GM23338 (cell line): ENCODE measurements around the gene KIRREL3. TPM values are rescaled to one million over a fixed set of nuclear protein-coding genes. Genes with fewer than 3 reads are reported as not detected.

Source experiments
- ATAC-seq: fragments of 200-7000 bp; cut with Tn5 transposase; 3 replicates; pipeline ENCODE4 v1.9.1; 2020
- DNase-seq: peaks from one replicate; pipeline ENCODE4 v3.0.0-alpha.2; 2015; ENCODE audit warnings: low spot score
- H2AFZ ChIP-seq: fragments of 200-600 bp; sonication (generic); 2 replicates; pipeline ENCODE4 v1.8.0; 2016; ENCODE audit warnings: antibody characterized with exemption, mild to moderate bottlenecking, moderate library complexity
- H3F3A ChIP-seq: fragments of 200-600 bp; sonication (generic); replicated peaks from 2 replicates; pipeline ENCODE4 v1.8.0; 2017; ENCODE audit warnings: antibody characterized with exemption, mixed run types, low read depth
- H3K27ac ChIP-seq: fragments of 200-600 bp; sonication (generic); 2 replicates; pipeline ENCODE4 v1.6.1; 2016; ENCODE audit warnings: low read depth
- H3K27me3 ChIP-seq: fragments of 200-600 bp; sonication (generic); 2 replicates; pipeline ENCODE4 v1.8.0; 2016; ENCODE audit warnings: mild to moderate bottlenecking, mixed run types, moderate library complexity; ENCODE audit not compliant: insufficient read depth
- H3K36me3 ChIP-seq: fragments of 200-600 bp; sonication (generic); 2 replicates; pipeline ENCODE4 v1.8.0; 2016; ENCODE audit warnings: mild to moderate bottlenecking; ENCODE audit not compliant: insufficient read depth
- H3K4me1 ChIP-seq: fragments of 200-600 bp; sonication (generic); 2 replicates; pipeline ENCODE4 v1.8.0; 2016; ENCODE audit warnings: mild to moderate bottlenecking, moderate library complexity; ENCODE audit not compliant: insufficient read depth
- H3K4me2 ChIP-seq: fragments of 200-600 bp; sonication (generic); 2 replicates; pipeline ENCODE4 v1.7.1; 2017; ENCODE audit warnings: mixed run types
- H3K4me3 ChIP-seq: fragments of 200-600 bp; sonication (generic); 2 replicates; pipeline ENCODE4 v1.6.1; 2016; ENCODE audit warnings: mixed run types
- H3K79me2 ChIP-seq: fragments of 200-600 bp; sonication (generic); replicated peaks from 2 replicates; pipeline ENCODE4 v1.8.0; 2017; ENCODE audit warnings: mild to moderate bottlenecking; ENCODE audit not compliant: insufficient read depth
- H3K9me2 ChIP-seq: fragments of 200-600 bp; sonication (generic); 2 replicates; pipeline ENCODE4 v1.8.0; 2017; ENCODE audit not compliant: insufficient read depth
- H4K20me1 ChIP-seq: fragments of 200-600 bp; sonication (generic); replicated peaks from 2 replicates; pipeline ENCODE4 v1.8.0; 2017; ENCODE audit warnings: mild to moderate bottlenecking; ENCODE audit not compliant: insufficient read depth
- H3K27ac Mint-ChIP-seq: 2 replicates; pipeline ENCODE4 v1.8.0; 2020; ENCODE audit warnings: inconsistent platforms, mild to moderate bottlenecking, moderate library complexity, mixed read lengths
- H3K27me3 Mint-ChIP-seq: 3 replicates; pipeline ENCODE4 v1.8.0; 2022; ENCODE audit warnings: low read depth, mild to moderate bottlenecking, moderate library complexity, mixed read lengths, inconsistent platforms; ENCODE audit not compliant: insufficient read depth, poor library complexity
- H3K36me3 Mint-ChIP-seq: 3 replicates; pipeline ENCODE4 v1.8.0; 2021; ENCODE audit warnings: low read depth, mild to moderate bottlenecking, inconsistent platforms, moderate library complexity, mixed read lengths
- H3K4me1 Mint-ChIP-seq: 3 replicates; pipeline ENCODE4 v1.8.0; 2020; ENCODE audit warnings: mild to moderate bottlenecking, inconsistent platforms, mixed read lengths
- H3K4me3 Mint-ChIP-seq: 3 replicates; pipeline ENCODE4 v1.8.0; 2021; ENCODE audit warnings: moderate library complexity, mild to moderate bottlenecking, inconsistent platforms, mixed read lengths
- H3K9me3 Mint-ChIP-seq: 3 replicates; pipeline ENCODE4 v1.8.0; 2020; ENCODE audit warnings: moderate library complexity, mild to moderate bottlenecking, inconsistent platforms, mixed read lengths
- CREB1 ChIP-seq: fragments of 250-450 bp; sonication (Bioruptor Pico); IDR thresholded peaks from 2 replicates; pipeline ENCODE4 v1.5.0; 2020; ENCODE audit warnings: low read depth, mild to moderate bottlenecking, moderate library complexity
- EZH2phosphoT487 ChIP-seq: fragments of 200-600 bp; sonication (generic); IDR thresholded peaks from one replicate; pipeline ENCODE4 v1.8.1; 2018; ENCODE audit warnings: antibody characterized with exemption; ENCODE audit not compliant: unreplicated experiment
- JUNB ChIP-seq: IDR thresholded peaks from one replicate; pipeline ENCODE4 v1.6.1; 2016; ENCODE audit warnings: antibody characterized with exemption; ENCODE audit not compliant: unreplicated experiment
- POLR2AphosphoS5 ChIP-seq: IDR thresholded peaks from 2 replicates; pipeline ENCODE4 v1.6.1; 2016; ENCODE audit warnings: antibody characterized with exemption, low read depth
- STAT1 ChIP-seq: IDR thresholded peaks from one replicate; pipeline ENCODE4 v1.6.1; 2016; ENCODE audit warnings: antibody characterized with exemption; ENCODE audit not compliant: unreplicated experiment
- ZNF114 ChIP-seq: fragments of 250-450 bp; sonication (Bioruptor Pico); IDR thresholded peaks from 2 replicates; pipeline ENCODE4 v1.5.0; 2020; ENCODE audit warnings: mild to moderate bottlenecking, moderate library complexity
- ZNF331 ChIP-seq: fragments of 250-450 bp; sonication (Bioruptor Pico); IDR thresholded peaks from 2 replicates; pipeline ENCODE4 v1.5.0; 2020; ENCODE audit warnings: low read depth, mild to moderate bottlenecking, moderate library complexity
- polyA plus RNA-seq: library from polyadenylated mRNA; unstranded; fragments of >200 nt; fragmentation: Nextera tagmentation; extraction: Ambion mirVana; gene quantifications from 2 replicates; pipeline ENCODE4 v1.2.1, GENCODE V29; 2016
- total RNA-seq: library from RNA; depleted of rRNA; stranded (reverse); fragments of >200 nt; shearing (Covaris generic); gene quantifications from 2 replicates; pipeline ENCODE4 v1.2.3, GENCODE V29; 2014
- TF ChIP-seq, protein P1 (sequence below): IDR thresholded peaks from 2 replicates; pipeline ENCODE4 v1.6.1; 2016; ENCODE audit warnings: antibody characterized with exemption
- TF ChIP-seq, protein P2 (sequence below): IDR thresholded peaks from one replicate; pipeline ENCODE4 v1.6.1; 2018; ENCODE audit warnings: antibody characterized with exemption; ENCODE audit not compliant: unreplicated experiment
- TF ChIP-seq, protein P3 (sequence below), 2 experiments: fragments of 200-600 bp in 1 of 2; sonication (generic) in 1 of 2; conservative IDR thresholded peaks; 2 replicates each; pipeline versions ENCODE4 v1.5.1 to v1.6.1; 2016 to 2017; ENCODE audit warnings: antibody characterized with exemption in 2 of 2, low read depth in 2 of 2, mild to moderate bottlenecking in 2 of 2, moderate library complexity in 1 of 2
- TF ChIP-seq, protein P4 (sequence below): fragments of 250-450 bp; sonication (Bioruptor Pico); IDR thresholded peaks from 2 replicates; pipeline ENCODE4 v1.5.0; 2020; ENCODE audit warnings: mild to moderate bottlenecking, moderate library complexity

Gene KIRREL3
- total and polyA plus RNA-seq, 2 experiments from 2014 or later, result 0.13 to 1.5 TPM

DNA sequence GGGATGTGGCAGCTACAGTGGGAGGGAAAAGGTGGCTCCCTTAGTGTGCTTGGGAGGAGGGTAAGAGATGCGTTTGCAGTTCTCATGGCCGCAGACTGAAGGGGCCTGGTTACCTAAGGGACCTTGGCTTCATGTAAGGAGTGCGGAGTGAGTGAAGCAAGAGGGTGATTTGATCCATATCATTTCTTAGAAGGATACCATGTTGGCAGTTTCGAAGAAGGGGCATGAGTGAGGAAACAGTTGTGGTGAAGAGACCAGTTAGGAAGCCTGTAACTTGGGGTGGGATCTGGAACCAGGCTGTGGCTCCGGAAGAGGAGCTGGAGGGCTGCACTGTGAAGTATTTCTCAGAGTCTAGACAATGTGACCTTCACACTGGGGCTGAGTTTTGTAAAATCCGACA, 600.1 kb downstream of the KIRREL3 start (continued):
- TF ChIP-seq, protein P1, sequence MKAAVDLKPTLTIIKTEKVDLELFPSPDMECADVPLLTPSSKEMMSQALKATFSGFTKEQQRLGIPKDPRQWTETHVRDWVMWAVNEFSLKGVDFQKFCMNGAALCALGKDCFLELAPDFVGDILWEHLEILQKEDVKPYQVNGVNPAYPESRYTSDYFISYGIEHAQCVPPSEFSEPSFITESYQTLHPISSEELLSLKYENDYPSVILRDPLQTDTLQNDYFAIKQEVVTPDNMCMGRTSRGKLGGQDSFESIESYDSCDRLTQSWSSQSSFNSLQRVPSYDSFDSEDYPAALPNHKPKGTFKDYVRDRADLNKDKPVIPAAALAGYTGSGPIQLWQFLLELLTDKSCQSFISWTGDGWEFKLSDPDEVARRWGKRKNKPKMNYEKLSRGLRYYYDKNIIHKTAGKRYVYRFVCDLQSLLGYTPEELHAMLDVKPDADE, result no peak
- TF ChIP-seq ZNF331 (CRISPR knock-in tag), result no peak
- no peak for TF ChIP-seq STAT1
- no peak for TF ChIP-seq POLR2AphosphoS5
- TF ChIP-seq EZH2phosphoT487, result no peak
- TF ChIP-seq, protein P2, sequence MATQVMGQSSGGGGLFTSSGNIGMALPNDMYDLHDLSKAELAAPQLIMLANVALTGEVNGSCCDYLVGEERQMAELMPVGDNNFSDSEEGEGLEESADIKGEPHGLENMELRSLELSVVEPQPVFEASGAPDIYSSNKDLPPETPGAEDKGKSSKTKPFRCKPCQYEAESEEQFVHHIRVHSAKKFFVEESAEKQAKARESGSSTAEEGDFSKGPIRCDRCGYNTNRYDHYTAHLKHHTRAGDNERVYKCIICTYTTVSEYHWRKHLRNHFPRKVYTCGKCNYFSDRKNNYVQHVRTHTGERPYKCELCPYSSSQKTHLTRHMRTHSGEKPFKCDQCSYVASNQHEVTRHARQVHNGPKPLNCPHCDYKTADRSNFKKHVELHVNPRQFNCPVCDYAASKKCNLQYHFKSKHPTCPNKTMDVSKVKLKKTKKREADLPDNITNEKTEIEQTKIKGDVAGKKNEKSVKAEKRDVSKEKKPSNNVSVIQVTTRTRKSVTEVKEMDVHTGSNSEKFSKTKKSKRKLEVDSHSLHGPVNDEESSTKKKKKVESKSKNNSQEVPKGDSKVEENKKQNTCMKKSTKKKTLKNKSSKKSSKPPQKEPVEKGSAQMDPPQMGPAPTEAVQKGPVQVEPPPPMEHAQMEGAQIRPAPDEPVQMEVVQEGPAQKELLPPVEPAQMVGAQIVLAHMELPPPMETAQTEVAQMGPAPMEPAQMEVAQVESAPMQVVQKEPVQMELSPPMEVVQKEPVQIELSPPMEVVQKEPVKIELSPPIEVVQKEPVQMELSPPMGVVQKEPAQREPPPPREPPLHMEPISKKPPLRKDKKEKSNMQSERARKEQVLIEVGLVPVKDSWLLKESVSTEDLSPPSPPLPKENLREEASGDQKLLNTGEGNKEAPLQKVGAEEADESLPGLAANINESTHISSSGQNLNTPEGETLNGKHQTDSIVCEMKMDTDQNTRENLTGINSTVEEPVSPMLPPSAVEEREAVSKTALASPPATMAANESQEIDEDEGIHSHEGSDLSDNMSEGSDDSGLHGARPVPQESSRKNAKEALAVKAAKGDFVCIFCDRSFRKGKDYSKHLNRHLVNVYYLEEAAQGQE, result no peak

DNA sequence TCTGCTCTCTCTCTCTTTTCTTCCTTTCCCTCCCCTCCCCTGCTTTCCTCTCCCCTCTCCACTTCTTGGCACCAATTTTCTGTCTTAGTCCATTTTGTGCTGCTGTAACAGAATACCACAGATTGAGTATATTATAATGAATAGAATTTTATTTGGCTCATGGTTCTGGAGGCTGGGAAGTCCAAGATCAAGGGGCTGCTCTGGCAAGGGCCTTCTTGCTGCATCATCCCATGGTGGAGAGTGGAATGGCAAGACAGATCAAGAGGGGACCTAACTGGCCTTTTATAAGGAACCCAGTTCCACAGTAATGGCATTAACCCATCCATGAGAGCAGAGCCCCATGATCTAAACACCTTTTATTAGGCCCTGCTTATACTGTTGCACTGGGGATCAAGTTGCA, 600.6 kb downstream of the KIRREL3 start:
- no peak overlapping the region for H3K4me3 ChIP-seq
- no peaks in the 10 kb centered on the region for H4K20me1 ChIP-seq
- H3K27me3 ChIP-seq, result no peaks in the 10 kb centered on the region
- peaks cover 16% of the 10 kb centered on the region for H3K4me1 ChIP-seq
- no peaks in the 10 kb centered on the region for H3K36me3 ChIP-seq
- Mint-ChIP-seq H3K27ac (no peak overlapping the region), H3K9me3 (peaks cover 5% of the 10 kb centered on the region; the same call in 1 of the 3 replicates), H3K27me3 (peaks cover 7% of the 10 kb centered on the region), H3K4me3 (no peak overlapping the region), H3K36me3 (no peaks in the 10 kb centered on the region), H3K4me1 (peaks cover 24% of the 10 kb centered on the region)
- ATAC-seq, result no peak
- no peaks in the 10 kb centered on the region for H3K79me2 ChIP-seq
- no peak overlapping the region for H3K27ac ChIP-seq
- H3K4me2 ChIP-seq, result no peak overlapping the region
- no peaks in the 10 kb centered on the region for H3K9me2 ChIP-seq
- DNase-seq, result no peak
- H3F3A ChIP-seq, result 0 out of 2 replicates have a peak, but pooled peaks cover 3% of the 10 kb centered on the region
- H2AFZ ChIP-seq, result no peak overlapping the region
- TF ChIP-seq JUNB (no peak), STAT1 (no peak), ZNF114 (no peak), CREB1 (CRISPR knock-in tag) (no peak)
- TF ChIP-seq, protein P3, sequence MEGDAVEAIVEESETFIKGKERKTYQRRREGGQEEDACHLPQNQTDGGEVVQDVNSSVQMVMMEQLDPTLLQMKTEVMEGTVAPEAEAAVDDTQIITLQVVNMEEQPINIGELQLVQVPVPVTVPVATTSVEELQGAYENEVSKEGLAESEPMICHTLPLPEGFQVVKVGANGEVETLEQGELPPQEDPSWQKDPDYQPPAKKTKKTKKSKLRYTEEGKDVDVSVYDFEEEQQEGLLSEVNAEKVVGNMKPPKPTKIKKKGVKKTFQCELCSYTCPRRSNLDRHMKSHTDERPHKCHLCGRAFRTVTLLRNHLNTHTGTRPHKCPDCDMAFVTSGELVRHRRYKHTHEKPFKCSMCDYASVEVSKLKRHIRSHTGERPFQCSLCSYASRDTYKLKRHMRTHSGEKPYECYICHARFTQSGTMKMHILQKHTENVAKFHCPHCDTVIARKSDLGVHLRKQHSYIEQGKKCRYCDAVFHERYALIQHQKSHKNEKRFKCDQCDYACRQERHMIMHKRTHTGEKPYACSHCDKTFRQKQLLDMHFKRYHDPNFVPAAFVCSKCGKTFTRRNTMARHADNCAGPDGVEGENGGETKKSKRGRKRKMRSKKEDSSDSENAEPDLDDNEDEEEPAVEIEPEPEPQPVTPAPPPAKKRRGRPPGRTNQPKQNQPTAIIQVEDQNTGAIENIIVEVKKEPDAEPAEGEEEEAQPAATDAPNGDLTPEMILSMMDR (conservative IDR thresholded peaks at IDR 0.05; ENCODE audit: low read depth in 2 of 2), result no peak
- TF ChIP-seq, protein P4, sequence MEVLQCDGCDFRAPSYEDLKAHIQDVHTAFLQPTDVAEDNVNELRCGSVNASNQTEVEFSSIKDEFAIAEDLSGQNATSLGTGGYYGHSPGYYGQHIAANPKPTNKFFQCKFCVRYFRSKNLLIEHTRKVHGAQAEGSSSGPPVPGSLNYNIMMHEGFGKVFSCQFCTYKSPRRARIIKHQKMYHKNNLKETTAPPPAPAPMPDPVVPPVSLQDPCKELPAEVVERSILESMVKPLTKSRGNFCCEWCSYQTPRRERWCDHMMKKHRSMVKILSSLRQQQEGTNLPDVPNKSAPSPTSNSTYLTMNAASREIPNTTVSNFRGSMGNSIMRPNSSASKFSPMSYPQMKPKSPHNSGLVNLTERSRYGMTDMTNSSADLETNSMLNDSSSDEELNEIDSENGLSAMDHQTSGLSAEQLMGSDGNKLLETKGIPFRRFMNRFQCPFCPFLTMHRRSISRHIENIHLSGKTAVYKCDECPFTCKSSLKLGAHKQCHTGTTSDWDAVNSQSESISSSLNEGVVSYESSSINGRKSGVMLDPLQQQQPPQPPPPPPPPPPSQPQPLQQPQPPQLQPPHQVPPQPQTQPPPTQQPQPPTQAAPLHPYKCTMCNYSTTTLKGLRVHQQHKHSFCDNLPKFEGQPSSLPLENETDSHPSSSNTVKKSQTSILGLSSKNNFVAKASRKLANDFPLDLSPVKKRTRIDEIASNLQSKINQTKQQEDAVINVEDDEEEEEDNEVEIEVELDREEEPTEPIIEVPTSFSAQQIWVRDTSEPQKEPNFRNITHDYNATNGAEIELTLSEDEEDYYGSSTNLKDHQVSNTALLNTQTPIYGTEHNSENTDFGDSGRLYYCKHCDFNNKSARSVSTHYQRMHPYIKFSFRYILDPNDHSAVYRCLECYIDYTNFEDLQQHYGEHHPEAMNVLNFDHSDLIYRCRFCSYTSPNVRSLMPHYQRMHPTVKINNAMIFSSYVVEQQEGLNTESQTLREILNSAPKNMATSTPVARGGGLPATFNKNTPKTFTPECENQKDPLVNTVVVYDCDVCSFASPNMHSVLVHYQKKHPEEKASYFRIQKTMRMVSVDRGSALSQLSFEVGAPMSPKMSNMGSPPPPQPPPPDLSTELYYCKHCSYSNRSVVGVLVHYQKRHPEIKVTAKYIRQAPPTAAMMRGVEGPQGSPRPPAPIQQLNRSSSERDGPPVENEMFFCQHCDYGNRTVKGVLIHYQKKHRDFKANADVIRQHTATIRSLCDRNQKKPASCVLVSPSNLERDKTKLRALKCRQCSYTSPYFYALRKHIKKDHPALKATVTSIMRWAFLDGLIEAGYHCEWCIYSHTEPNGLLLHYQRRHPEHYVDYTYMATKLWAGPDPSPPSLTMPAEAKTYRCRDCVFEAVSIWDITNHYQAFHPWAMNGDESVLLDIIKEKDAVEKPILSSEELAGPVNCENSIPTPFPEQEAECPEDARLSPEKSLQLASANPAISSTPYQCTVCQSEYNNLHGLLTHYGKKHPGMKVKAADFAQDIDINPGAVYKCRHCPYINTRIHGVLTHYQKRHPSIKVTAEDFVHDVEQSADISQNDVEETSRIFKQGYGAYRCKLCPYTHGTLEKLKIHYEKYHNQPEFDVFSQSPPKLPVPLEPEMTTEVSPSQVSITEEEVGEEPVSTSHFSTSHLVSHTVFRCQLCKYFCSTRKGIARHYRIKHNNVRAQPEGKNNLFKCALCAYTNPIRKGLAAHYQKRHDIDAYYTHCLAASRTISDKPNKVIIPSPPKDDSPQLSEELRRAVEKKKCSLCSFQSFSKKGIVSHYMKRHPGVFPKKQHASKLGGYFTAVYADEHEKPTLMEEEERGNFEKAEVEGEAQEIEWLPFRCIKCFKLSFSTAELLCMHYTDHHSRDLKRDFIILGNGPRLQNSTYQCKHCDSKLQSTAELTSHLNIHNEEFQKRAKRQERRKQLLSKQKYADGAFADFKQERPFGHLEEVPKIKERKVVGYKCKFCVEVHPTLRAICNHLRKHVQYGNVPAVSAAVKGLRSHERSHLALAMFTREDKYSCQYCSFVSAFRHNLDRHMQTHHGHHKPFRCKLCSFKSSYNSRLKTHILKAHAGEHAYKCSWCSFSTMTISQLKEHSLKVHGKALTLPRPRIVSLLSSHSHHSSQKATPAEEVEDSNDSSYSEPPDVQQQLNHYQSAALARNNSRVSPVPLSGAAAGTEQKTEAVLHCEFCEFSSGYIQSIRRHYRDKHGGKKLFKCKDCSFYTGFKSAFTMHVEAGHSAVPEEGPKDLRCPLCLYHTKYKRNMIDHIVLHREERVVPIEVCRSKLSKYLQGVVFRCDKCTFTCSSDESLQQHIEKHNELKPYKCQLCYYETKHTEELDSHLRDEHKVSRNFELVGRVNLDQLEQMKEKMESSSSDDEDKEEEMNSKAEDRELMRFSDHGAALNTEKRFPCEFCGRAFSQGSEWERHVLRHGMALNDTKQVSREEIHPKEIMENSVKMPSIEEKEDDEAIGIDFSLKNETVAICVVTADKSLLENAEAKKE (CRISPR knock-in tag), result no peak
- TF ChIP-seq, protein P1, result no peak
